ENCODE measurements around the gene LONRF2.
"Not testable (repeated sequence)": the region's sequence is repeated elsewhere in the genome, so short reads cannot be mapped to it uniquely, and the experiment has no call there.

Gene LONRF2

GRCh38 chr2:100342466-100342865 is 20.2 kb upstream of the LONRF2 start:
- H3K9me3 ChIP-seq (ENCODE audit: control insufficient read depth, low read length); H3K4me3 ChIP-seq (ENCODE audit: insufficient read depth, low read depth, low read length, poor library complexity, severe bottlenecking); DNase-seq; H3K4me1 ChIP-seq (ENCODE audit: control insufficient read depth, insufficient read depth, low read length, poor library complexity, severe bottlenecking); H3K36me3 ChIP-seq (ENCODE audit: control insufficient read depth, insufficient read depth, low read length); H3K27me3 ChIP-seq (replicated peaks; ENCODE audit: control insufficient read depth, insufficient read depth, low read length, poor library complexity, severe bottlenecking); H3K27ac ChIP-seq (ENCODE audit: insufficient read depth, low read length, poor library complexity, severe bottlenecking): not testable (repeated sequence)

- H3K27ac ChIP-seq (ENCODE audit: insufficient read depth, low read length, poor library complexity, severe bottlenecking) = no peak overlapping the region
- no peaks in the 10 kb centered on the region for H3K9me3 ChIP-seq (ENCODE audit: control insufficient read depth, low read length)
- no peaks in the 10 kb centered on the region for H3K4me1 ChIP-seq (ENCODE audit: control insufficient read depth, insufficient read depth, low read length, poor library complexity, severe bottlenecking)
- DNase-seq = no peak
- H3K4me3 ChIP-seq (ENCODE audit: insufficient read depth, low read depth, low read length, poor library complexity, severe bottlenecking) = no peak overlapping the region
- H3K36me3 ChIP-seq (ENCODE audit: control insufficient read depth, insufficient read depth, low read length) = no peaks in the 10 kb centered on the region
- H3K27me3 ChIP-seq (replicated peaks; ENCODE audit: control insufficient read depth, insufficient read depth, low read length, poor library complexity, severe bottlenecking) = no peaks in the 10 kb centered on the region
Observed at GRCh38 chr2:100339823-100340222, 17.5 kb upstream of the LONRF2 start.

GRCh38 chr2:100334929-100335328 is 12.6 kb upstream of the LONRF2 start:
- Histone ChIP-seq H3K4me3 (ENCODE audit: insufficient read depth, low read depth, low read length, poor library complexity, severe bottlenecking) (no peak overlapping the region), H3K36me3 (ENCODE audit: control insufficient read depth, insufficient read depth, low read length) (no peaks in the 10 kb centered on the region), H3K27ac (ENCODE audit: insufficient read depth, low read length, poor library complexity, severe bottlenecking) (no peak overlapping the region), H3K9me3 (ENCODE audit: control insufficient read depth, low read length) (no peaks in the 10 kb centered on the region), H3K4me1 (ENCODE audit: control insufficient read depth, insufficient read depth, low read length, poor library complexity, severe bottlenecking) (no peaks in the 10 kb centered on the region), H3K27me3 (replicated peaks; ENCODE audit: control insufficient read depth, insufficient read depth, low read length, poor library complexity, severe bottlenecking) (no peaks in the 10 kb centered on the region)
- DNase-seq = no peak

- peaks cover under 1% of the 10 kb centered on the region for H3K27me3 ChIP-seq (replicated peaks; ENCODE audit: control insufficient read depth, insufficient read depth, low read length, poor library complexity, severe bottlenecking)
- H3K4me1 ChIP-seq (ENCODE audit: control insufficient read depth, insufficient read depth, low read length, poor library complexity, severe bottlenecking) = no peaks in the 10 kb centered on the region
- DNase-seq = no peak
- H3K27ac ChIP-seq (ENCODE audit: insufficient read depth, low read length, poor library complexity, severe bottlenecking) = no peak overlapping the region
- no peak overlapping the region for H3K4me3 ChIP-seq (ENCODE audit: insufficient read depth, low read depth, low read length, poor library complexity, severe bottlenecking)
- H3K36me3 ChIP-seq (ENCODE audit: control insufficient read depth, insufficient read depth, low read length) = no peaks in the 10 kb centered on the region
- H3K9me3 ChIP-seq (ENCODE audit: control insufficient read depth, low read length) = no peaks in the 10 kb centered on the region
Observed at GRCh38 chr2:100327742-100328141, 5.4 kb upstream of the LONRF2 start.

- no peaks in the 10 kb centered on the region for H3K4me1 ChIP-seq (ENCODE audit: control insufficient read depth, insufficient read depth, low read length, poor library complexity, severe bottlenecking)
- H3K27ac ChIP-seq (ENCODE audit: insufficient read depth, low read length, poor library complexity, severe bottlenecking) = no peak overlapping the region
- no peaks in the 10 kb centered on the region for H3K36me3 ChIP-seq (ENCODE audit: control insufficient read depth, insufficient read depth, low read length)
- peaks cover 8% of the 10 kb centered on the region for H3K27me3 ChIP-seq (replicated peaks; ENCODE audit: control insufficient read depth, insufficient read depth, low read length, poor library complexity, severe bottlenecking)
- H3K4me3 ChIP-seq (ENCODE audit: insufficient read depth, low read depth, low read length, poor library complexity, severe bottlenecking) = no peak overlapping the region
- no peaks in the 10 kb centered on the region for H3K9me3 ChIP-seq (ENCODE audit: control insufficient read depth, low read length)
- no peak for DNase-seq
Observed at GRCh38 chr2:100321179-100321865, 979 bp downstream of the LONRF2 start.

GRCh38 chr2:100320547-100321178 is 1.6 kb downstream of the LONRF2 start:
- DNase-seq = no peak
- Histone ChIP-seq H3K4me3 (ENCODE audit: insufficient read depth, low read depth, low read length, poor library complexity, severe bottlenecking) (no peak overlapping the region), H3K27me3 (replicated peaks; ENCODE audit: control insufficient read depth, insufficient read depth, low read length, poor library complexity, severe bottlenecking) (peaks cover 8% of the 10 kb centered on the region)

GRCh38 chr2:100317634-100318033 is 4.7 kb downstream of the LONRF2 start:
- Histone ChIP-seq H3K36me3 (ENCODE audit: control insufficient read depth, insufficient read depth, low read length) (no peaks in the 10 kb centered on the region), H3K27ac (ENCODE audit: insufficient read depth, low read length, poor library complexity, severe bottlenecking) (no peak overlapping the region), H3K9me3 (ENCODE audit: control insufficient read depth, low read length) (no peaks in the 10 kb centered on the region), H3K4me3 (ENCODE audit: insufficient read depth, low read depth, low read length, poor library complexity, severe bottlenecking) (no peak overlapping the region), H3K27me3 (replicated peaks; ENCODE audit: control insufficient read depth, insufficient read depth, low read length, poor library complexity, severe bottlenecking) (peaks cover 6% of the 10 kb centered on the region), H3K4me1 (ENCODE audit: control insufficient read depth, insufficient read depth, low read length, poor library complexity, severe bottlenecking) (no peaks in the 10 kb centered on the region)
- DNase-seq = no peak

More at GRCh38 chr2:100320547-100321178, 1.6 kb downstream of the LONRF2 start:
- H3K36me3 ChIP-seq (ENCODE audit: control insufficient read depth, insufficient read depth, low read length) = no peaks in the 10 kb centered on the region
- no peaks in the 10 kb centered on the region for H3K4me1 ChIP-seq (ENCODE audit: control insufficient read depth, insufficient read depth, low read length, poor library complexity, severe bottlenecking)
- H3K27ac ChIP-seq (ENCODE audit: insufficient read depth, low read length, poor library complexity, severe bottlenecking) = no peak overlapping the region
- H3K9me3 ChIP-seq (ENCODE audit: control insufficient read depth, low read length) = no peaks in the 10 kb centered on the region

GRCh38 chr2:100309973-100310719 is 12.2 kb downstream of the LONRF2 start:
- H3K4me1 ChIP-seq (ENCODE audit: control insufficient read depth, insufficient read depth, low read length, poor library complexity, severe bottlenecking) = no peaks in the 10 kb centered on the region
- H3K4me3 ChIP-seq (ENCODE audit: insufficient read depth, low read depth, low read length, poor library complexity, severe bottlenecking) = no peak overlapping the region
- DNase-seq = no peak
- no peaks in the 10 kb centered on the region for H3K9me3 ChIP-seq (ENCODE audit: control insufficient read depth, low read length)
- H3K27me3 ChIP-seq (replicated peaks; ENCODE audit: control insufficient read depth, insufficient read depth, low read length, poor library complexity, severe bottlenecking) = no peaks in the 10 kb centered on the region
- H3K36me3 ChIP-seq (ENCODE audit: control insufficient read depth, insufficient read depth, low read length) = no peaks in the 10 kb centered on the region
- no peak overlapping the region for H3K27ac ChIP-seq (ENCODE audit: insufficient read depth, low read length, poor library complexity, severe bottlenecking)

- no peaks in the 10 kb centered on the region for H3K4me1 ChIP-seq (ENCODE audit: control insufficient read depth, insufficient read depth, low read length, poor library complexity, severe bottlenecking)
- DNase-seq = no peak
- no peaks in the 10 kb centered on the region for H3K9me3 ChIP-seq (ENCODE audit: control insufficient read depth, low read length)
- no peaks in the 10 kb centered on the region for H3K36me3 ChIP-seq (ENCODE audit: control insufficient read depth, insufficient read depth, low read length)
- H3K27ac ChIP-seq (ENCODE audit: insufficient read depth, low read length, poor library complexity, severe bottlenecking) = no peak overlapping the region
- H3K4me3 ChIP-seq (ENCODE audit: insufficient read depth, low read depth, low read length, poor library complexity, severe bottlenecking) = no peak overlapping the region
- H3K27me3 ChIP-seq (replicated peaks; ENCODE audit: control insufficient read depth, insufficient read depth, low read length, poor library complexity, severe bottlenecking) = no peaks in the 10 kb centered on the region
Observed at GRCh38 chr2:100309311-100309710, 13.0 kb downstream of the LONRF2 start.

GRCh38 chr2:100303744-100304143 is 18.6 kb downstream of the LONRF2 start:
- DNase-seq = no peak
- no peak overlapping the region for H3K4me3 ChIP-seq (ENCODE audit: insufficient read depth, low read depth, low read length, poor library complexity, severe bottlenecking)
- H3K27me3 ChIP-seq (replicated peaks; ENCODE audit: control insufficient read depth, insufficient read depth, low read length, poor library complexity, severe bottlenecking) = no peaks in the 10 kb centered on the region
- no peaks in the 10 kb centered on the region for H3K9me3 ChIP-seq (ENCODE audit: control insufficient read depth, low read length)
- H3K36me3 ChIP-seq (ENCODE audit: control insufficient read depth, insufficient read depth, low read length) = no peaks in the 10 kb centered on the region
- H3K27ac ChIP-seq (ENCODE audit: insufficient read depth, low read length, poor library complexity, severe bottlenecking) = no peak overlapping the region
- no peaks in the 10 kb centered on the region for H3K4me1 ChIP-seq (ENCODE audit: control insufficient read depth, insufficient read depth, low read length, poor library complexity, severe bottlenecking)
